Activated CD8-positive, alpha-beta T cell treated with anti-CD3 and anti-CD28 coated beads for 36 hours (primary cell): Measurements from ENCODE around the gene ACTR3C. TPM values are rescaled to one million over a fixed set of nuclear protein-coding genes. Genes with fewer than 3 reads are reported as not detected.
A peak's percentile ranks its signal among the peaks of the same experiment; 100 is the strongest.
"Not testable (repeated sequence)": the region's sequence is repeated elsewhere in the genome, so short reads cannot be mapped to it uniquely, and the experiment has no call there.

Source experiments
- ATAC-seq: fragments of 200-7000 bp; cut with Tn5 transposase; one replicate; pipeline ENCODE4 v1.10.0; 2021; ENCODE audit warnings: mild to moderate bottlenecking, moderate library complexity
- CTCF ChIA-PET: fragments of 350-600 bp; sonication (Branson Sonifier 250); formaldehyde crosslinking; loops from one replicate; lab custom pipeline; 2021; ENCODE audit warnings: antibody characterized with exemption; lab: Charles Lee
- POLR2A ChIA-PET: fragments of 350-600 bp; sonication (Branson Sonifier 250); formaldehyde crosslinking; loops from one replicate; lab custom pipeline; 2021; ENCODE audit warnings: antibody characterized with exemption; lab: Charles Lee
- DNase-seq: peaks from one replicate; pipeline ENCODE4 v3.0.0-alpha.2; 2020
- H3K27ac Mint-ChIP-seq: one replicate; pipeline ENCODE4 v1.8.0; 2021; ENCODE audit warnings: mild to moderate bottlenecking, mixed read lengths
- H3K27me3 Mint-ChIP-seq: one replicate; pipeline ENCODE4 v1.8.0; 2021; ENCODE audit warnings: mixed read lengths
- H3K36me3 Mint-ChIP-seq: one replicate; pipeline ENCODE4 v1.8.0; 2021; ENCODE audit warnings: low read depth, mixed read lengths
- H3K4me1 Mint-ChIP-seq: one replicate; pipeline ENCODE4 v1.8.0; 2021; ENCODE audit warnings: low read depth, mixed read lengths
- H3K4me3 Mint-ChIP-seq: one replicate; pipeline ENCODE4 v1.8.0; 2021; ENCODE audit warnings: mild to moderate bottlenecking, moderate library complexity, mixed read lengths
- H3K9me3 Mint-ChIP-seq: one replicate; pipeline ENCODE4 v1.8.0; 2021; ENCODE audit warnings: mixed read lengths
- CTCF ChIP-seq: fragments of 200-600 bp; IDR thresholded peaks from one replicate; pipeline ENCODE4 v1.8.0; 2022; ENCODE audit warnings: antibody characterized with exemption, mild to moderate bottlenecking
- intact Hi-C: fragments of 100-400 bp; cut with micrococcal nuclease; formaldehyde crosslinking; loops from one replicate; pipeline ENCODE4 v1.10.0; 2022
- total RNA-seq, 2 experiments: library from RNA; stranded (reverse); gene quantifications; one replicate each; pipeline ENCODE4 v1.2.3, GENCODE V29; 2021

Gene ACTR3C
- total RNA-seq, 2 experiments from 2014 or later = 2.6 to 2.9 TPM

- intact Hi-C loops = no loop called here
- Mint-ChIP-seq H3K4me3 (peak overlapping the region; percentile 95), H3K27ac (peak overlapping the region; percentile 100), H3K36me3 (peaks cover 50% of the 10 kb centered on the region), H3K9me3 (no peaks in the 10 kb centered on the region), H3K27me3 (no peaks in the 10 kb centered on the region), H3K4me1 (peaks cover 46% of the 10 kb centered on the region)
- POLR2A ChIA-PET = interaction anchor here (0.6 to 3.8 kb wide), 4 partner anchors 10 to 82 kb away, joined by 3 to 19 read pairs (median 8); partner anchors contain the start of gene REPIN1
- CTCF ChIA-PET = interaction anchor here (1.2 to 1.4 kb wide), 2 partner anchors 32 to 34 kb away, joined by 3 to 4 read pairs; no protein-coding TSS in a partner anchor
- TF ChIP-seq CTCF = no peak
- DNase-seq (peak; percentile 90), ATAC-seq (peak; percentile 66)
Measured at GRCh38 chr7:150322114-150322832, 1.1 kb downstream of the ACTR3C start.

- Mint-ChIP-seq H3K36me3 (peaks cover 45% of the 10 kb centered on the region), H3K9me3 (no peaks in the 10 kb centered on the region), H3K4me1 (peaks cover 45% of the 10 kb centered on the region), H3K27ac (peak overlapping the region; percentile 100), H3K27me3 (no peaks in the 10 kb centered on the region), H3K4me3 (peak overlapping the region; percentile 95)
- ChIA-PET POLR2A (interaction anchor here (0.6 to 3.8 kb wide), 4 partner anchors 10 to 82 kb away, joined by 3 to 19 read pairs (median 8); partner anchors contain the start of gene REPIN1), CTCF (interaction anchor here (1.2 to 1.4 kb wide), 2 partner anchors 32 to 34 kb away, joined by 3 to 4 read pairs; no protein-coding TSS in a partner anchor)
- no peak for TF ChIP-seq CTCF
- intact Hi-C loops = no loop called here
- no peak for DNase-seq
- ATAC-seq = no peak
Measured at GRCh38 chr7:150321788-150322113, 1.6 kb downstream of the ACTR3C start.

- Mint-ChIP-seq H3K36me3 (peaks cover 16% of the 10 kb centered on the region), H3K4me3 (no peak overlapping the region), H3K27me3 (no peaks in the 10 kb centered on the region), H3K27ac (no peak overlapping the region), H3K9me3 (no peaks in the 10 kb centered on the region), H3K4me1 (peaks cover 22% of the 10 kb centered on the region)
- TF ChIP-seq CTCF = no peak
- ChIA-PET POLR2A (no interaction called here), CTCF (interaction anchor here (0.9 kb wide), 1 partner anchor 12 kb away, joined by 4 read pairs; no protein-coding TSS in a partner anchor)
- intact Hi-C loops = no loop called here
- no peak for ATAC-seq
- no peak for DNase-seq
Measured at GRCh38 chr7:150317748-150318444, 5.4 kb downstream of the ACTR3C start.

GRCh38 chr7:150316987-150317386 is 6.4 kb downstream of the ACTR3C start:
- H3K27me3 Mint-ChIP-seq, H3K27ac Mint-ChIP-seq, ATAC-seq, H3K4me3 Mint-ChIP-seq, H3K9me3 Mint-ChIP-seq, DNase-seq, intact Hi-C loops: not testable (repeated sequence)
- Mint-ChIP-seq H3K4me1 (peaks cover 18% of the 10 kb centered on the region), H3K36me3 (peaks cover 12% of the 10 kb centered on the region)
- POLR2A ChIA-PET = interaction anchor here (1.1 kb wide), 1 partner anchor 9 kb away, joined by 3 read pairs; no protein-coding TSS in a partner anchor
- CTCF ChIA-PET = interaction anchor here (0.9 kb wide), 1 partner anchor 11 kb away, joined by 4 read pairs; no protein-coding TSS in a partner anchor

- Mint-ChIP-seq H3K27me3 (no peaks in the 10 kb centered on the region), H3K9me3 (no peaks in the 10 kb centered on the region), H3K27ac (no peak overlapping the region), H3K36me3 (no peaks in the 10 kb centered on the region), H3K4me3 (no peak overlapping the region), H3K4me1 (no peaks in the 10 kb centered on the region)
- ChIA-PET POLR2A (no interaction called here), CTCF (interaction anchor here (1.1 to 1.3 kb wide), 3 partner anchors 43 to 107 kb away, joined by 3 to 4 read pairs (median 4); no protein-coding TSS in a partner anchor)
- no peak for TF ChIP-seq CTCF
- ATAC-seq (no peak), DNase-seq (no peak)
- intact Hi-C loops = no loop called here
Measured at GRCh38 chr7:150314639-150315239, 8.6 kb downstream of the ACTR3C start.
